ENCODE data around the gene THAP11.
A peak's percentile ranks its signal among the peaks of the same experiment; 100 is the strongest.

Gene THAP11
- total RNA-seq: 53.4 to 104 reads per million in 2 experiments

DNA sequence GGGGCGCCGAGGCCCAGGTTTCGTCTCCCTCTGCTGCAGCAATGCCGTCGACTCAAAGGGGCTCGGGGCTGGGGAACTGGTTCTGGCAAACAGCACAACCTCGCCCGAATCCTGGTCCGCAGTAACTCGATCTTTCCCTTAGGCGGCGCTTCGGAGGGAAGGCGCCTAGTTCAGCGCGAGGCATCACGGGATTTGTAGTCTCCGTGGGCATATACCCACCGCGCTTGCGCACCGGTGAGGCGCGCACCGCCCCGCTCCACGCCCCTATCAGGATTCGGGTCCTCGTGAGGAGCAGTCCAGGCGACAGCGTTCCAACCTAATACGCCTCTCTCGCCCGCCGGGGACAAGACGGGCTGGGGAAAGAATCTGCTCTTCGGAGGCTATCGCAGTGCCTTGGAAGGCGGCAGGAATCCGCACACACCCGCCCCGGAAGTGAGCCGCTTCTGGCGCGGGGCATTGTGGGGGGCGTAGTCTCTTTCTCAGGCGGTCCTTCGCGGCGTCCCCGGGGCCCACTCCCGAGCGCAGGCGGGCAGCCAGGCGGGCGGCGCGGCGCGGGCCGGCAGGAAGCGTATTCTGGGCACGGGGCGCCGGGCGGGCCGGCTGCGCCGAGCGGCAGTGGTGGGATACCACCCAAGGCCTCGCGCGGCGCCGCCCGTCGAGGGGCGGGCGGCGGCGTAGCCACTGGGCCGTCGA lies at the start of gene THAP11:
Gene THAP11 (plus strand): TSS at position 505 of the 693 bp plus-strand sequence. CDS start 235 bp downstream, outside the sequence.
- peak; percentile 91 for DNase-seq (ENCODE audit: low read depth)

DNA sequence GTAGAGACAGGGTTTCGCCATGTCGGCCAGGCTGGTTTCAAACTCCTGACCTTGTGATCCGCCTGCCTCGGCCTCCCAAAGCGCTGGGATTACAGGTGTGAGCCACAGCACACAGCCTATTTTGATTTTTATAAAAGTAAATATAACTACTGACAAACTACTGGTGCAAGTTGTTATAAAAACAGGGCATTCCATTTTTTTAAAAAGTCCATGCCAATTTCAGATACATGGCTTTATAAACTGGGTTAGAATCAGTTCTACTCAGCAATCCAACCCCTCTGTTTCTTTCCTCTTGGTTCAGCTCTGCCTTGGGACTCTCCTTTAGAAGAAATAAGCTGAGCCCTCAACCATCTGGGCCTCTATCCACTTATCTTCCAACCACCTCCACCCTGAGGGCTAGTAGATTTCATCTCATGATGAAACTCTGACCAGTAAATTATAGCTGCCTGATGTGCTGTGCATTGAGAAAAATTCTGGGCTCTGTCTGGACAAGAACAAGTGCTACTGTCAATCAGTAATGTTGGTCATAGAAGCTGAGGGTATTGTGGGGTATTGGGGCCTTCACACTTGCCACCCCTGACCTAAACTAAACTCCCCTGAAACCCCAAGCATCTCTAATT lies 45.9 kb upstream of the THAP11 start:
- no peak for DNase-seq (ENCODE audit: low read depth)

DNA sequence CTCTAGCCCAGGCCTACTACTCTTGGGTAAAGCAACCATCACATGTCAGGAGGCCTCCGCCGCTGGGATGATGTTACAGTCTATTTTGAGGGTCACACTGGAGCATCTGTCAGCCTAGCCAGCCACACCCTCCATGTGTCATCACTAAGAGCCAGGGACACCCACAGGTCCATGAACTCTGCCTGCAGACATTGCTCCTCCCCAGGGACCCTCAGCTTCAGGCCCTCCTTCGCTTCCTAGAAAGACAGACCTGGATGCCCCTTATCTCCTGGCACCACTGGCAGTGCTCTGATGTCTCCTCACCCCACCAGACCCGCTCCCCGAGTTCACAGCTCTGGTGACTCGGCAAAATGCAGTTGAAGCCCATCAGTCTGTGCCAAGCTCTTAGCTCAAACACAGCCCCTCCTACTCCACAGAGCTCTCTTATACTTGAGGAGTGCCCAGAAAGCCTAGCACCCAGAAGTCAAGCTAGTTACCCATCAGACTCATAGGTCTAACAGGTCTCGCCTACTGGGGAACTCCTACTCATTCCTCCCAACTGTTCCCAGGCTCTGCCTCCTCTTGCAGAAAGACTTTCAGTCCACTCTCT lies 41.7 kb upstream of the THAP11 start:
- no peak for DNase-seq (ENCODE audit: low read depth)

DNA sequence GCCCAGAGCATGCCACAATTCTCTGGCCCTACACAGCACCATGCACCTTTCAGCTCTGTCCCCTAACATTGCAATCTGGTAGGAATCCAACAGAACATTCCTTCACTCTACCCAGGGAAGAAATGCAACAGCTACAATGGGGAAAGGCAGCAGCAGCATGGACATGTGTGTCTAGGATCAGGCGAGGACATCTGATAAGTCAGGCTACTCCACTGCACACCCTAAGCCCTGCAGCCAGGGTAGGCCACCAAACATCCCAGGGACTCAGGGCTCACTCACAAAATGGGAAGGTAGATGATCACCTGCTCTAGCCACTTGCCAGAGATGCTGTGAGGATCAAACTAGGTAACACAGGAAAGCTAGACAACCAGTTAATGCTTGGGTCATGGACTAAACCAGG lies 40.9 kb upstream of the THAP11 start:
- DNase-seq (ENCODE audit: low read depth): no peak

DNA sequence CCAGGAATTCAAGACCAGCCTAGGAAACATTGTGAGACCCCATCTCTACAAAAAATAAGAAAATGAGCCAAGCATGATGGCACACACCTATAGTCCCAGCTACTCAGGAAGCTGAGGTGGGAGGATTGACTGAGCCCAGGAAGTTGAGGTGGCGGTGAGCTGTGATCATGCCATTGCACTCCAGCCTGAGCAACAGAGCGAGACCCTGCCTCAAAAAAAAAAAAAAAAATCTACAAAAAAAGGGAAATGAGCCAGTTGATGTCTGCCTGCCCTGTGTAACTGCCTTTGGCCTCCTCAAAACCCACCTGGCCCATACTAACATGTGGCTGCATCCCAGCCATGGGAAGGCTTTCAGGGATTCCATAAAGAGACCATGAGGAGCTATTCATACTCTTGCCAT lies 40.2 kb upstream of the THAP11 start:
- no peak for DNase-seq (ENCODE audit: low read depth)

DNA sequence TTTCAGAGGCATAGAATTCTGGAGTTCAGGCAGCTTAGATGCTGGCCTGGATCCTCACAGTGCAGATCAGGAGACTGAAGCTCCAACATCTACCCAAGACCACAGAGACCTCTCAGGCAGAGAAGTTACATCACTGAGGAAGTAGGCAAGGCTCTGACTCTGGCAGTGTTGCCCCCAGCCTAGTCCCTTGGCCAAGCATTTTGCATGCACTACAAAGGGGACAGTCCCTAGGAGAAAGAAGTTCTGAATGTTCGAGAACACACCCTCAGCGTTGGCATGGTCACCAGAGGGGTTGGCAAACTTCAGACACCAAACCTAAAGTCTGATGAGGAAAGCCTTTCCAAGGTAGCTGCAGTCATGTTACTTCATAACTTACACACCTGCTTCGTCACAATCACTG lies 38.2 kb upstream of the THAP11 start:
- no peak for DNase-seq (ENCODE audit: low read depth)

DNA sequence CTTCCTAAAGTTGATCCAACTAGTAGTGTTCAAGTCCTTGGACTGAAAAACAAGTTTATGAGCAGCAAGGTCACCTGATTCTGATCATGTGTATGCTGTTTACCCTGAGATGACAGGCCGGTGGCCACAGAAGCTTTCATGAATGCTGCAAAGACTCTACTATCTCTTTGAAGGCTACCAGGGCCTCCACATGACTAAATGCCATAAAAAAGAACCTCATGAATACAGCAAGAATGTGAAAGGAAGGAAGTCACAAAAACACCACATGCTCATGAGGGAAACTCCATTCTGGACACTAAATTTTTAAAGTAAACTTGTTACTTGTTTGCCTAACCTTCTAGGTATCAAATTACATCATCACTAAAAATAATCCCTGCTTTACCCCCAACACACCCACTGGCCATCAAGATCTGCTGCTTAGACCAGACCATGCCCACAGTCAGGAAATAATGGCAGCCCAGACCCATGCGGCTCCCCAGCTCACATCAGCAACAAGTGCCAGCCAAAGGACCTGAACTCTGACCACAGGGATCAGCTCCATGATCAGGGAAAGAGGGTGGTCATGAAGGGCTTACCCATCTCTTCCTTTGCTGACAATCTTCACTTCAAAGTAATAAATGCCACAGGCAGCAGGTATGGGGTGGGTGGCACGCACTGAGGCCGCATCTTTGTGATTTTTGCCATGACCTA lies 37.1 kb upstream of the THAP11 start:
- DNase-seq (ENCODE audit: low read depth): no peak

DNA sequence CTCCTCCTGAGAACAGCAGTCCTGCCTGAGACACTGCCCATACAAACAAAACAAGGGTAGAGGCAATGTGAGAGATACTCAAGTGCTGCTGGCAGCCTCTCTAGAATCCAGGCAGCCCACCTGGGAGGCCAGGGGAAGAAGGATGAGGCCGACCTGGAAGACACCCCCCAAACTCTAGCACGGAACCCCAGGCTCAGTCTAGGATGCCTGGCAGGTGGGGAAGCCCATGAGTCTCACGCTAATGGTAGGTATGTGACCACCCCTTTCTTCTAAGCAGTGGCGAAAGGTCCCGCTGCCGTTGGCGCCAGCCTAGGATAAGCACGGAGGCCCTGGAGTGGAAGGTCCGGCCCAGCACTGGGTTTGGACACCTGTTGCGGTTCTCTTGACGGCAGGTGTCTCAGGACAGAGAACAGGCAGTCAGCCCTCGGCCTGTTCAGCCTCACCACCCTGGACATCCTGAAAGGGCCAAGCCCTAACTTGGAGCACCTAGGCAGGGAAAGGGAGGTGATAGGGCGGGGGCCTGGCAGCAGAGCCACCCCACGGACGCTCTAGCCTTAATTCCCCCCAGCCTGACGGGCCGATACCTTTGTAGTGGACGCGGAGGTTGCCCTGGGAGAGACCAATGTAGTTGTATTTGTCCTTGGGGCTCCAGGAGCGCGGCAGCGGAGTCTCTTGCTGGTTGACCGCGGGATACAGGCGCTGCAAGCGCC lies 36.2 kb upstream of the THAP11 start:
- no peak for DNase-seq (ENCODE audit: low read depth)

DNA sequence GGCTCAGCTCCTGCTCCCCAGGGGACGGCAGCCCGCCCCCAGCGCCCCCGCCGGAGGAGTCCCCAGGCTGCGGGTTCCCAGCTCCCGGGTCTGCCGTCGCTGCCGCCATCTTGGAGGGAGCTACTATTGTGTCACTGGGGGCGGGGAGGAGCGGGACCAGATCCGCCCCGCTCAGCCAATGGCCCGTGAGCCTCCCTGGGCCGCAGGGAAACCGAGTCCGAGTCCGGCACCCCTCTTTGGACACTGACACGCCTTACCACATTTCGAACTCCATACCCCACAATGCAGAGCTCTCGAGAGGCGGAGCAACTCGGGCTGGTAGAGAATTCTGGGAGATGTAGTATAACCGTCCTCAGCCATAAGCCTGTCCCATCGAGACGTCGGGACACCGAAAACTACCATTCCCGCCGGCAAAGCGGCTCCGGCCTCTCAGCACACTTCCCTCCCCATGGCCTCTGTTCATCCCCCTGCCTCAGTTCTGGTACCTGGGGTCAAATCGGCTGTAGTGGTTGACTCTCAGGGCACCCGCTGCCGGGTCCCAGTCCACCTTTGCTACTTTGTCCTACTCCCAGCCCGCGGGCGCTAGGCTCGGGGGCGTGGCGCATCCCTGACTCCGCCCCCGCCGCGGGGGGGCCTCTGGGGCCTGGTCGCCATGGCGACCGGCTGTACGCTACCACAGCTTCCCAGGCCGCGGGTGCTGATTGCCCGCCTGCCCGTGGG lies 35.5 kb upstream of the THAP11 start, which contains the start of the genes RANBP10 and TSNAXIP1:
Gene RANBP10 (minus strand): TSS at position 133 of the 720 bp plus-strand sequence. CDS start 24 bp downstream, at position 109.
Gene TSNAXIP1 (plus strand): TSS at position 462 of the 720 bp plus-strand sequence. CDS start 261 bp downstream, outside the sequence.
- DNase-seq (ENCODE audit: low read depth): peak; percentile 95

DNA sequence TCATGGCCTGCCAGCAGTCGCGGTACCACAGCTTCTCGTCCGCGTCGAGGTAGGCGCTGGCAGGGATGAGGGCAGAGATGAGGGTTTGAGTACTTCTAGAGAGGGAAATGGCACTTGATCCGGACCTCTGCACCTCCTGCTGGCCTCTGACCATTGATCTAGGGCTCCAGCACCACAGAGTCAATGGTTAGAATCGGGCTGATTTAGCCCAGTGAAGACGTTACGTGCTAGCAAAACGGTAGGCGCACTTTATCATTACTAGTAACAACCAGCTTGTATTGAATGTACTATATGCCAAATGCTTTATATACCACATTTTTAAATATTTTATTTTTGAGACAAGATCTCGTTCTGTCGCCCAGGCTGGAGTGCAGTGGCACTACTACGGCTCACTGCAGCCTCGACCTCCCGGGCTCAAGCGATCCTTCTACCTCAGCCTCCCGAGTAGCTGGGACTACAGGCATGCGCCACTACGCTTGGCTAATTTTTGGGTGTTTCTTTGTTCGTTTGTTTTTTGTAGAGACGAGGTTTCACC lies 34.9 kb upstream of the THAP11 start:
- no peak for DNase-seq (ENCODE audit: low read depth)

DNA sequence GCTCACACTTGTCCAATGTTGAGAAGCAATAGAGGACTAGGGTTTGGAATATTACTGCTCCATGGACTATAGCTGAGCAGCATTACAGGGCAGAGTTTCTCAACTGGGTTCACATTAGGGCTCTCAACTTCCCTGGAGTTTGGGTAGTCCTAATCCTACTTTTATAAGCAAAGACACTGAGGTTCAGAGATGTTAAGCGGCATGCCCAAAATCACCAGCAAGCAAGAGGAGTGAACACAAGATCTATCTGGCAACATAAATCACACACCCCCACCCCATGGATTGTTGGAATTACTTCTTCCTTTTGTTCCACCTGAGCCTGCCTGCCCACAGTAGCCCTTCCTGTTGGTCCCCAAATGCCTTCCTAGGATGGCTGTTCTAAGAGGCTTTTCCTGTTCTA lies 30.2 kb upstream of the THAP11 start:
- DNase-seq (ENCODE audit: low read depth): no peak

DNA sequence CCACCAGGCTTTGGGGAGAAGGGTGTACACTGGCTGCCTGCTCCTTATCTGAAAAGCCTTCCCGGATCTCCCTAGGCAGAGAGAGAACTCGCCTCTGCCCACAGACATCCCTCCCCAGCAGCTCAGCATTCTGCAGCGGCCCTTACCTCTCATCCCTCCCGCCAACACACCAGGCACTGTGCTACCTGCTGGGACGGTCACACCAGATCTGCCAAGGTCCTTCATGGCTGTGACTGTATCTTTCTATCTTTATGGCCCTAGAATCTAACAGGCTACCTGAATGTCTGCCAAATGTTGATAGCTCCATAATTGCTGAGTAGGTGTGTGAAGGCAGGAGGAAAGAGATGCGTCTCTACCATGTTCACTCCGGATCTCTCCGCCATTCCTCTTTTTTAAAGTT lies 27.6 kb upstream of the THAP11 start:
- DNase-seq (ENCODE audit: low read depth): no peak

DNA sequence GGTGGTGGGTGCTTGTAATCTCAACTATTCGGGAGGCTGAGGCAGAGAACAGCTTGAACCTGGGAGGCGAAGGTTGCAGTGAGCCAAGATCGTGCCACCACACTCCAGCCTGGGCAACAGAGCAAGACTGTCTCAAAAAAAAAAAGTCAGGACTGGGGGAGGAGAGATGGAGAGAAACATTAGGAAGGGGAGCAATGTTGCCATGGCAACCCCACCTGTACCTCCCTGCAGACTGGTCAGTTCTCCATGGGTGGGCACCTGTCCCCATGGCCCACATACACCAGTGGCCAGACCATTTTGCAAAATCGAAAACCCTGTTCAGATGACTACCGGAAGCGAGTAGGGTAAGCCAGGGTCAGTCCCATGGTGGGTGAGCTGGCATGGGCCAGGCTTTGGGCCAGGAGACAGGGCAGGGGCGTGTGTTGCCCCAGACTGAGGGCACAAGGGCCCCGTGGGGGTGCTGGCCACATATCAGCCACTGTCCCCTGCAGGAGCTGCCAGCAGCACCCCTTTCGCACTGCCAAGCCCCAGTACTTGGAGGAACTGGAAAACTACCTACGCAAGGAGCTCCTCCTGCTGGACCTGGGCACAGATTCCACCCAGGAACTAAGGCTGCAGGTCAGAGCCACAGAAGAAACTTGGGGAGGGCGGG lies 21.4 kb upstream of the THAP11 start:
- DNase-seq (ENCODE audit: low read depth): no peak

DNA sequence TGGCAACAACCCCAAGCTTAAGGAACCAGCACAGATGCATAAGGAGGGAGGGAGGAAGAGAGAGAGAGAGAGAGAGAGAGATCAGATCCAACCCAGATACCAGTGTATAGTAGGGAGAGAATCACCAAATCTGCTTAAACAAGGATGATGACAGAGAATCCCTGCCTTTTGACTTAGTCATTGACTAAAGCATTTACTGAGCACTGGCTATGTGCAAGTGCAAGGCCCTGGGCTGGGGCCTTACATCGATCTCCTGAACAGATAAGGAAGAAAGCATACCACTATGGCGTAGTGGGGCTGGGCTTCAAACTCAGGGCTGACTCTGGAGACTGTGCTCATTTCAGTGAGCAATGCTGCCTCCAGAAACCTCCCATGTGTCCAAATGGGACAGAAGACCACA lies 19.6 kb upstream of the THAP11 start:
- DNase-seq (ENCODE audit: low read depth): no peak

DNA sequence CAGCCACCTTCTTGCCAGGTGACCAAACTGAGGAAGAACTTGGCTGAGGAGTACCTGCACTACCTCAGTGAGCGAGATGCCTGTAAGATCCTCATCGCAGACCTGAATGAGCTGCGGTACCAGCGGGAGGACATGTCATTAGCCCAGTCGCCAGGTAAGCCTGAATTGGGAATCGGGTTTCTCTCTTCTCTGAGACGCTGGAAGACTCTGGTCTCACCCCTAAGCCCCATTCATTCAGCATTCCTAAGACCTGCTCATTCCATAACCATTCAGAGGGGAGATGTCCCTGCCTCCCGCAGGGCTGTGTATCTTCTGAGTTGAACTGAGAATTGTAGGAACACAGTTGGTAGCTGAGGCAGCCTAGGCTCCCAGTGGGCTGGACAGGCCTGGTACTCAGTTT lies 17.0 kb upstream of the THAP11 start:
- DNase-seq (ENCODE audit: low read depth): no peak

DNA sequence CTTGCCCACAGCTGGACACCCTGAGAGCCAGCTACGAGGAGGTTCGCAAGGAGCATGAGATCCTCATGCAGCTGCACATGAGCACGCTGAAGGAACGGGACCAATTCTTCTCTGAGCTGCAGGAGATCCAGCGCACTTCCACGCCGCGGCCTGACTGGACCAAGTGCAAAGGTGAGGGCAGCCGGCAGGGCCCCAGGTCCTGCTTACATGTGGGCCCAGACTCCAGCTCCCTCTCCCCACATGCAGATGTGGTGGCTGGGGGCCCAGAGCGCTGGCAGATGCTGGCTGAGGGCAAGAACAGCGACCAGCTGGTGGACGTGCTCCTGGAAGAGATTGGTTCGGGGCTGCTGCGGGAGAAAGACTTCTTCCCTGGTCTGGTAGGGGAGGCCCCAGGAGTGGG lies 16.2 kb upstream of the THAP11 start:
- no peak for DNase-seq (ENCODE audit: low read depth)

DNA sequence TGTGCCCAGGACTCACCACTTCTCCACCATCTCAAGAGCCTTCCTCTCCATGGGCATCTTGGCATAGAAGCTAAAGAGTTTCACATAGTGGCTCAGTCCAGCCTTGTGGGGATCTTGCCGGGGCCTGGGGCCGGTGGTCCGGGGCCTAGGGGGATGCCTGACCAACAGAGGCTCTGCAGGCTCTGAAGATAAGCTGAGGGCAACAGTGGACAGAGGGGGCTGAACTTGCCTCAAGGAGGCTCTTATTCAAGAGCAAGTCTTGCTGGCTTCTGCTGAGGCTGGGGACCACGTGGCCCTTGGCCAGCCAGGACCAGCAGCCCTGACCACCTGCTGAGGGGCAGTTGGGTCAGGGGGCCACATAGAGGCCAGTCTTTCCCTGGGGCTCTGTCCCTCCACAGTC lies 13.5 kb upstream of the THAP11 start:
- no peak for DNase-seq (ENCODE audit: low read depth)

DNA sequence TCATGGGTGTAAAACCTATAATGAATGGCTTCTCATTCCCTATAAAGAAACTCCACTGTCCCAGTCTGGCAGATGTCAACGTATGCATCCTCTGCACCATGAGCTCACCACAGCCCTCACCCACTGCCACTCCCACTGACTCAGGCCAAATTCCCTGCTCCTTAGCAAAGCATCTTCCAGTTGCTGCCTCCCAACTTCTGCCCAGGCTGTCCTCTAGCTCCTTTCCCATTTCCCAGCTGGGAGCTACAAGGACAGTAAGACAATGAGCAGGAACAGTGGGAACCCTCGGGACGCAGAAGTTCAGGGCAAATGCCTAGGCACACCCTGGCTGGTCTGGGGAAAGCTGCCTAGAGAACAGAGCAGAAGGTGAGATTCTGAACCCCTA lies 9.1 kb upstream of the THAP11 start:
- no peak for DNase-seq (ENCODE audit: low read depth)

DNA sequence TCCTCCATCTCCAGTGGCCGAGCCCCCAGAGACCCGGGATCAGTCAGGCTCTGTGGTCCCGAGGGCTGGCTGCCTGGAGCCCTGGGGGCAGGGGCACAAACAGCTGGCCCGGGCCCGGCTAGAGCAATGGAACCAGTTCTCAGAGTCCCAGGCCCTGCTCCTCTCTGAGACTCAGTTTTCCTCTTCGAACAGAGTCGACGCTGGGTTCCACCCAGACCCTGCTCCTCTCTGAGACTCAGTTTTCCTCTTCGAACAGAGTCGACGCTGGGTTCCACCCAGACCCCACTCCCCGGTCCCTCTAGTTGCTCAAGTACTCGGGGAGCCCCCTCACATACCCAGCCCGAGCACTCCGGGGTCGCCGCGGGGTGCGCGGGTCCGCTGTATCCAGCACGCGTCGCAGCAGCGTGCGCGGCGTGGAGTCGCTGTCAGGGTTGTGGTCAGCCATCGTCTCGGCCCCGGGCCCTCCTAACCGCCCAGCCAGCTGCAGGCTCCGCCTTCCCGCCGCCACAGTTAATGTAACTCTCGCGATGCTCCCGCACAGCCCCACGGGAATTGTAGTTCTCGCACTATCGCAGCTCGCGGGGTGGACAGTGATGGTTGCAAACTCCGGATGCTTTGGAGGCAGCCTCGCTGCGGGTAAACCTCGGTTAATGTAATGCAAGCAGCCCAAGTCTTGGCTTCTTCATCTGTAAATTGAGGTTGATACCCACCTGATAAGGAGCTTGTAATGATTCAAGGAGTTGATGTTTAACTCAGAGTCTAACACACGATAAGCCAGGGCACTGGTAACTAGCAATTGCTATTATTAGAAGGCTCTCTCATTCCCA lies 8.5 kb upstream of the THAP11 start:
- DNase-seq (ENCODE audit: low read depth): peak; percentile 87

DNA sequence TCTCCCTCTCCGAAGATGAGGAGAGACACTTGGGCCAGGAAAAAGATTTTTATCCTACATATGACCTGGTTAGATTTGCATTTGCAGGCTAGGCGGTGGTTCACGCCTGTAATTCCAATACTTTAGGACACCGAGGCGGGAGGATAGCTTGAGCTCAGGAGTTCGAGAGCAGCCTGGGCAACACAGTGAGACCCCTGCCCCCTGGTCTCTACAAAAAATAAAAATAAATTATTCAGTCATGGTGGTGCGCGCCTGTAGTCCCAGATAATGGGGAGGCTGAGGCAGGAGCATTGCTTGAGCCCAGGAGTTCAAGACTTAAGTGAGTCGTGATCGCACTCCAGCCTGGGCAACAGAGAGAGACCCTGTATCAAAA lies 7.9 kb upstream of the THAP11 start:
- no peak for DNase-seq (ENCODE audit: low read depth)
